Panc1 (cell line): Measurements from ENCODE around the gene KRTDAP. TPM values are rescaled to one million over a fixed set of nuclear protein-coding genes. Genes with fewer than 3 reads are reported as not detected.

Source experiments
- ATAC-seq: fragments of 200-7000 bp; cut with Tn5 transposase; 2 replicates; pipeline ENCODE4 v1.9.1; 2020; ENCODE audit warnings: mild to moderate bottlenecking, moderate library complexity
- BruUV-seq: library from RNA; stranded (reverse); fragments of 400-500 nt; replicated peaks from 2 replicates; lab custom pipeline; 2021; lab: Mats Ljungman, UMichigan
- CTCF ChIA-PET: fragments of 300-600 bp; sonication (Branson Sonifier 250); formaldehyde crosslinking; loops from one replicate; lab custom pipeline; 2022; ENCODE audit warnings: antibody characterized with exemption; lab: Charles Lee
- POLR2A ChIA-PET: fragments of 300-600 bp; sonication (Branson Sonifier 250); formaldehyde crosslinking; loops from one replicate; lab custom pipeline; 2022; ENCODE audit warnings: antibody characterized with exemption; lab: Charles Lee
- DNase-seq: peaks from one replicate; pipeline ENCODE4 v3.0.0-alpha.2; 2010; ENCODE audit warnings: low read depth, low spot score
- H3K27ac ChIP-seq: 2 replicates; pipeline ENCODE4 v1.5.1; 2011; ENCODE audit warnings: mild to moderate bottlenecking, low read length, inconsistent platforms
- H3K27me3 ChIP-seq: fragments of 200-500 bp; sonication (Bioruptor generic); 2 replicates; pipeline ENCODE4 v1.6.0; 2014; ENCODE audit warnings: low read length, inconsistent platforms; ENCODE audit not compliant: control insufficient read depth, insufficient read depth
- H3K36me3 ChIP-seq: fragments of 200-500 bp; sonication (Bioruptor generic); 2 replicates; pipeline ENCODE4 v1.5.1; 2014; ENCODE audit warnings: inconsistent platforms, mild to moderate bottlenecking, low read length, moderate library complexity; ENCODE audit not compliant: control insufficient read depth, insufficient read depth
- H3K4me1 ChIP-seq: 2 replicates; pipeline ENCODE4 v1.5.1; 2011; ENCODE audit warnings: inconsistent platforms, mild to moderate bottlenecking, low read length, moderate library complexity; ENCODE audit not compliant: control insufficient read depth, insufficient read depth
- H3K4me3 ChIP-seq, 2 experiments: 2 replicates each; pipeline ENCODE4 v1.5.1; 2011 to 2012; ENCODE audit warnings: low read depth in 2 of 2, low read length in 2 of 2, mild to moderate bottlenecking in 2 of 2, inconsistent platforms in 1 of 2, moderate library complexity in 1 of 2
- H3K9me3 ChIP-seq: fragments of 200-500 bp; sonication (Bioruptor generic); 2 replicates; pipeline ENCODE4 v1.5.1; 2014; ENCODE audit warnings: low read depth, mild to moderate bottlenecking, inconsistent platforms, low read length, moderate library complexity; ENCODE audit not compliant: control insufficient read depth, insufficient read depth
- CTCF ChIP-seq: fragments of 450-650 bp; IDR thresholded peaks from 2 replicates; pipeline ENCODE4 v1.5.1; 2017; ENCODE audit warnings: mild to moderate bottlenecking
- POLR2AphosphoS5 ChIP-seq: IDR thresholded peaks from 2 replicates; pipeline ENCODE4 v1.6.1; 2012; ENCODE audit warnings: mild to moderate bottlenecking, low read depth, low read length, moderate library complexity
- REST ChIP-seq, 2 experiments: IDR thresholded peaks; 2 replicates each; pipeline ENCODE4 v1.6.1; 2011 to 2012; ENCODE audit warnings: low read depth in 2 of 2, control low read depth in 1 of 2, low read length in 1 of 2, mild to moderate bottlenecking in 1 of 2, moderate library complexity in 1 of 2; ENCODE audit not compliant: insufficient read depth in 1 of 2
- SIN3A ChIP-seq: IDR thresholded peaks from 2 replicates; pipeline ENCODE4 v1.6.1; 2012; ENCODE audit warnings: low read depth, mild to moderate bottlenecking, low read length, moderate library complexity, borderline replicate concordance; ENCODE audit not compliant: insufficient read depth
- TCF7L2 ChIP-seq: IDR thresholded peaks from 2 replicates; pipeline ENCODE4 v1.6.1; 2011; ENCODE audit warnings: mild to moderate bottlenecking, low read depth, low read length, inconsistent platforms
- in situ Hi-C: cut with HindIII; loops from 2 replicates; pipeline ENCODE4 v1.10.0; 2016; ENCODE audit warnings: low sequenced_read_pairs, low pct_unique_long_range_greater_than_20kb
- intact Hi-C: fragments of 100-400 bp; cut with micrococcal nuclease; formaldehyde crosslinking; loops from one replicate; pipeline ENCODE4 v1.10.0; 2022; ENCODE audit not compliant: unreplicated experiment
- total RNA-seq: library from RNA; stranded (reverse); gene quantifications from one replicate; pipeline ENCODE4 v1.2.1, GENCODE V29; 2021; ENCODE audit not compliant: unreplicated experiment

Gene KRTDAP
- total RNA-seq, 1 experiment from 2014 or later: not detected

GRCh38 chr19:35500611-35501010 is 10.3 kb upstream of the KRTDAP start:
- DNase-seq: no peak
- BruUV-seq: no TSS peak
- Histone ChIP-seq H3K27me3 (peaks cover 4% of the 10 kb centered on the region; the same call in 1 of the 2 replicates), H3K9me3 (no peaks in the 10 kb centered on the region), H3K4me1 (no peaks in the 10 kb centered on the region), H3K36me3 (no peaks in the 10 kb centered on the region), H3K27ac (no peak overlapping the region), H3K4me3 (no peak overlapping the region)
- in situ Hi-C loops: no loop called here
- ChIA-PET CTCF (no interaction called here), POLR2A (no interaction called here)
- intact Hi-C loops: no loop called here
- no peak for TF ChIP-seq POLR2AphosphoS5
- TF ChIP-seq TCF7L2: no peak
- TF ChIP-seq REST (IDR thresholded peaks at IDR 0.05; ENCODE audit: insufficient read depth in 1 of 2, low read depth in 2 of 2, low read length in 1 of 2): no peak
- no peak for TF ChIP-seq CTCF
- TF ChIP-seq SIN3A: no peak
- ATAC-seq: no peak

GRCh38 chr19:35498984-35499527 is 8.8 kb upstream of the KRTDAP start:
- ATAC-seq (no peak), DNase-seq (no peak)
- in situ Hi-C loops (no loop called here), intact Hi-C loops (loop anchor here (10.0 kb wide), 1 partner anchor 144 kb away; the partner anchor contains the start of gene FFAR3)
- ChIA-PET CTCF (no interaction called here), POLR2A (no interaction called here)
- Histone ChIP-seq H3K27ac (no peak overlapping the region), H3K4me1 (no peaks in the 10 kb centered on the region), H3K36me3 (no peaks in the 10 kb centered on the region), H3K27me3 (no peaks in the 10 kb centered on the region), H3K9me3 (no peaks in the 10 kb centered on the region), H3K4me3 (no peak overlapping the region)
- BruUV-seq: no TSS peak
- TF ChIP-seq REST (IDR thresholded peaks at IDR 0.05; ENCODE audit: insufficient read depth in 1 of 2, low read depth in 2 of 2, low read length in 1 of 2) (no peak), SIN3A (no peak), TCF7L2 (peak; percentile 9; the same call in 1 of the 2 replicates), POLR2AphosphoS5 (no peak)
